Activated CD4-positive, CD25-positive, alpha-beta regulatory T cell treated with anti-CD3 and anti-CD28 coated beads, Interleukin-2, amount 50 U/mL, for 16 hours (primary cell): Measurements from ENCODE around the gene POC1A.

ENCODE experiments used
- DNase-seq: peaks from one replicate; pipeline ENCODE4 v3.0.0-alpha.2; 2020; ENCODE audit warnings: low read depth, low spot score

POC1A gene

GRCh38 chr3:52030714-52031310, 123.4 kb downstream of the POC1A start:
- DNase-seq, result no peak

GRCh38 chr3:52029535-52029934, 124.7 kb downstream of the POC1A start:
- DNase-seq, result no peak

DNA sequence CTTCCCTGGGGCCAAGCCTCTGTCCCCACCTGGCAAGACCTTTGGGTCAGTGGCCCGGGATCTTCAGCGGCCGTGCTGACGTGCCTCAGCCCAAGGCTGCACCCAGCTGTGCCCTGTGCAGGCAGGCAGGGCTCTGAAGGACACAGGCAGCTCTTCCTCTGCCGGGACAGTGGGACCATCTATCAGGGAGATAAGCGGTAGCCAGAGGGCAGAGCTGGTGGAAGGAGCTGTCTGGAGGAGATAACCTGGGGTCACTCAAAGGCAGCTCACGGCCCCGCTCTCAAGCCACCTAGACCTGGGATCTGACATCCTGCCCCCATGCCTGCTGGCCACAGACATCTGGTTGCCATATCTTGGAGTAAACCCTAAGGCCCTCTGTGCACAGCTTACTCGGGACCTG, 125.2 kb downstream of the POC1A start:
- no peak for DNase-seq

DNA sequence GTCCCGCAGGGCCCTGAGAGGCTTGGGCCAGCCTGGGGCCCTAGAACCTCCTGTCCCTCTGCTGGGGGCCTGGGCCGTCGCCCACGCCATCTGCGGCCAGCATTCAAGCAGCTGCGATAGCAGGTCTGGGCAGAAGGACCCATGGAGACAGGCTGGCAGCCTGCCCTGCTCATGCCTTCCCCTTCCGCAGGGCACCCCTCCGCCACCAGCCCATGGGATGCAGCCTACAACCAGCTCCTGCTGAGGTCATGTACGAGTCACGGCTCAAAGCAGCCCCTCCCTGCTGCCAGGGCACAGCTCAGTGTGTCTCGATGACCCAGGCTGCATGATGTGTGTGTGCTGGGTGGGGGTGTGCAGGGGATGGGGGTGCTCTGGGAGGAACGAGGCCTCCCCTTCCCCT, 125.7 kb downstream of the POC1A start:
- DNase-seq, result no peak

GRCh38 chr3:52026041-52026440, 128.2 kb downstream of the POC1A start:
- no peak for DNase-seq

DNA sequence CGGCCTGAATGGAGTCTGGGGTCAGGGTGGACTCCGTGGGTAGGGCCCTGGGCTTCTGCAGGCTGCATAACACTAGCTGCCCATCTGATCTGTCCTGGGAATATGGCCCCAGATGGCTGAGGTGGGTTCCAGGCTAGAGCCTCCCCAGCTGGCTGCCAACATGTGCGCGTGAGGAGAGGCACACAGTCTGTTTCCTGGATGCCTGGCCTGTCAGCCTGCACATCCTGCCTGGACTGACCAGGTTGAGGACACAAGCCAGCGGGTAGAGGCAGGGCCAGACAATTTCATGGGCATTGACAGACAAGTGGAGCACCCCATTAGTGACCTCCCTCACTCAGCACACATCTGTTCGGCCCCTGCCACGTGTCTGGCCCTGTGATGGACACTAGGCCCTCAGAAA, 128.8 kb downstream of the POC1A start:
- DNase-seq, result no peak
